Testis (tissue), 3 donors: ENCODE measurements around the gene WSB2. TPM values are rescaled to one million over a fixed set of nuclear protein-coding genes. Genes with fewer than 3 reads are reported as not detected.

ENCODE experiments used
- DNase-seq: peaks from one replicate; pipeline ENCODE4 v3.0.0-alpha.2; 2019
- H3K27ac ChIP-seq, 2 donors: fragments of 200-600 bp; sonication (generic); one replicate each; pipeline ENCODE4 v1.5.1; 2019
- H3K27me3 ChIP-seq: fragments of 200-600 bp; sonication (generic); one replicate; pipeline ENCODE4 v1.5.1; 2019
- H3K36me3 ChIP-seq: fragments of 200-600 bp; sonication (generic); one replicate; pipeline ENCODE4 v1.5.1; 2017; ENCODE audit warnings: low read depth; ENCODE audit errors: missing control alignments
- H3K4me1 ChIP-seq: fragments of 200-600 bp; sonication (generic); one replicate; pipeline ENCODE4 v1.5.1; 2019
- H3K4me3 ChIP-seq, 2 donors: fragments of 200-600 bp; sonication (generic); one replicate each; pipeline ENCODE4 v1.5.1; 2017 to 2019
- H3K9me3 ChIP-seq: fragments of 200-600 bp; sonication (generic); one replicate; pipeline ENCODE4 v1.5.1; 2017
- CTCF ChIP-seq, 3 experiments: fragments of 450-650 bp in 2 of 3; fragments of 200-600 bp in 1 of 3; sonication (generic) in 1 of 3; IDR thresholded peaks; one replicate each; pipeline ENCODE4 v1.5.1; 2016 to 2019; ENCODE audit warnings: antibody characterized with exemption in 3 of 3, mild to moderate bottlenecking in 2 of 3, moderate library complexity in 1 of 3
- POLR2A ChIP-seq: fragments of 450-650 bp; IDR thresholded peaks from one replicate; pipeline ENCODE4 v1.6.1; 2017; ENCODE audit warnings: antibody characterized with exemption, mild to moderate bottlenecking, moderate library complexity
- WGBS, 2 donors: methylation state at CpG; one replicate each; pipeline ENCODE4 v1.1.5; 2018; 5-methylcytosine and 5-hydroxymethylcytosine counted together
- intact Hi-C: fragments of 100-400 bp; cut with DNase I; formaldehyde crosslinking; loops from one replicate; pipeline ENCODE4 v1.15.1; 2023; ENCODE audit warnings: low total_unique reads
- polyA plus RNA-seq: library from polyadenylated mRNA; stranded (reverse); fragments of 350-450 nt; fragmentation: Illumina TruSeq; extraction: RNeasy Lipid Tissue Mini Kit (QIAGEN cat#74804); gene quantifications from one replicate; pipeline ENCODE4 v1.2.3, GENCODE V29; 2014; ENCODE audit warnings: low read depth, low replicate concordance; ENCODE audit not compliant: insufficient read depth
- total RNA-seq, 2 donors: library from RNA; depleted of rRNA; stranded (reverse); fragments of >200 nt; gene quantifications; one replicate each; pipeline ENCODE4 v1.2.3, GENCODE V29; 2016

Gene WSB2
- total and polyA plus RNA-seq, 3 donors from 2014 or later: 54.5 to 81.6 (median 59.4) TPM

DNA sequence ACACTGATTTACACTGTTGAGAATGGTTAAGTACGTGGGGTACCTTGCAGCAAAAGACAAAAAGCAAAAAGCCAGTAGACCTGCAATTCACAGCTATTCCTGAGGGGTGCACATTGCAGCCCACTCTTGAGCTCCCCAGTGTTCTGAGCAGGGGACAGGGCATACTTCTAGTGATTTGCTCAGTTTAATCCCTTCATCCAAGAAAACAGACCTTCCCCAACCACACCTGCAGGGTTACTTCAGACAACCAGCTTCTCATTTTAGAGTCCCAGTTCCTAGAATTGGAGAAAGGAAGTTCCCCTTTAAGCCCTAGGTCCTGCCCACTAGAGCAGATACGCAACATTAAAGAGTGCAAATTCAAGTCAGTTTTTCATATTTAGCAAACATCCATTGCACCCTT, 3.6 kb upstream of the WSB2 start:
- peaks cover 19% of the 10 kb centered on the region for H3K4me1 ChIP-seq
- TF ChIP-seq POLR2A (no peak), CTCF (IDR thresholded peaks at IDR 0.05) (peak in 1 of 3 experiments; percentile 34)
- no peak overlapping the region for H3K4me3 ChIP-seq
- H3K9me3 ChIP-seq: no peaks in the 10 kb centered on the region
- no peak for DNase-seq
- H3K27ac ChIP-seq: no peak overlapping the region
- intact Hi-C loops: no loop called here
- H3K36me3 ChIP-seq: no peaks in the 10 kb centered on the region
- H3K27me3 ChIP-seq: no peaks in the 10 kb centered on the region
- WGBS, 2 donors: 21 to 33% methylated on average over 2 of the region's 2 CpGs

- Histone ChIP-seq H3K36me3 (no peaks in the 10 kb centered on the region), H3K9me3 (no peaks in the 10 kb centered on the region), H3K27me3 (no peaks in the 10 kb centered on the region), H3K4me3 (no peak overlapping the region), H3K4me1 (peaks cover 22% of the 10 kb centered on the region), H3K27ac (peak overlapping the region in 1 of 2 donors; percentile 15)
- DNase-seq: no peak
- TF ChIP-seq CTCF (IDR thresholded peaks at IDR 0.05): no peak
- TF ChIP-seq POLR2A: no peak
- WGBS, 2 donors: 37 to 63% methylated on average over 4 of the region's 4 CpGs
- intact Hi-C loops: no loop called here
Measured at GRCh38 chr12:118063576-118064391, 2.8 kb upstream of the WSB2 start.

GRCh38 chr12:118061873-118062843, 1.2 kb upstream of the WSB2 start:
- DNase-seq: peak; percentile 58
- TF ChIP-seq CTCF (IDR thresholded peaks at IDR 0.05): no peak
- no peak for TF ChIP-seq POLR2A
- 1 to 3% methylated on average over 44 of the region's 44 CpGs for WGBS, 2 donors
- intact Hi-C loops: no loop called here
- peak overlapping the region; percentile 89 to 97 for H3K27ac ChIP-seq
- H3K27me3 ChIP-seq: no peaks in the 10 kb centered on the region
- H3K4me1 ChIP-seq: peaks cover 22% of the 10 kb centered on the region
- peak overlapping the region; percentile 71 to 82 for H3K4me3 ChIP-seq
- H3K36me3 ChIP-seq: no peaks in the 10 kb centered on the region
- no peaks in the 10 kb centered on the region for H3K9me3 ChIP-seq

DNA sequence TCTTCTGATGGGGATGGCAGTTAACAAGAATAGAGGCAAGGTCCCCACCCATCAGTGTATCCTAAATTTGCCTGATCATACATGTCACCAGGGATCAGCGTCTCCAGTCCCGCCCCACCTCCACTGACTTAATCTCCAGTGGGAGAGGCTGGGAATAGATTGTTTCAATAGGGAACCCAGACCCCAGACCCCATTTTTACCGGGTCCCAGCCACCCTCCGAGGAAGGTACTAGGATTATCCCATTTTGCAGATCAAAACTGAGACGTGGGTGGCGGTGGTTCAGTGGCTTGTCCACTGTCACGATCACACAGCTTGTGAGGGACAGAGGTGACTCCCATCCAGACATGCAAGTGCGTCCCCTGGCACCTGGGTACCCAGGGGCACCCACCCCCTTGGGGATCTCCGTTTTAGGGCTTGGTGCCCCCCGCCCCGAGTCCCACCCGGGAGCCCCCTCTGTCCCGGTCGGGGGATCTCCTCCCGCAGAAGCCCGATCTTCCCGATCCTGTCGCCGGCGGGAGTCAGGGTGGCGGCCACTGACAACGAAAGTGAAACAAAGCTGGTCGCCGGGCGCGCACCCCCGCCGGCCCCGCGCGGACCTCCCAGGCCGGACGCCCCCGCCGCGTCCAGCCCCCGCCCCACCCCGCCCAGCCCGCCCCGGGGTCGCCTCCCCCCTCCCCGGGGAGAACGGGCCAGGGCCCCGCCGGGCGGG, 523 bp downstream of the WSB2 start:
- H3K9me3 ChIP-seq: no peaks in the 10 kb centered on the region
- TF ChIP-seq POLR2A (no peak), CTCF (IDR thresholded peaks at IDR 0.05) (no peak)
- 1 to 2% methylated on average over 8 to 10 of the region's 46 CpGs for WGBS, 2 donors
- intact Hi-C loops: no loop called here
- H3K27ac ChIP-seq: peak overlapping the region; percentile 94 to 97
- H3K4me1 ChIP-seq: peaks cover 22% of the 10 kb centered on the region
- H3K36me3 ChIP-seq: no peaks in the 10 kb centered on the region
- peak; percentile 46 for DNase-seq
- H3K27me3 ChIP-seq: no peaks in the 10 kb centered on the region
- peak overlapping the region; percentile 80 to 82 for H3K4me3 ChIP-seq
